Activated CD8-positive, alpha-beta memory T cell treated with anti-CD3 and anti-CD28 coated beads, Interleukin-2, amount 50 U/mL, for 1 hour (primary cell): ENCODE measurements around the gene TRIM54.
"Not testable (repeated sequence)": the region's sequence is repeated elsewhere in the genome, so short reads cannot be mapped to it uniquely, and the experiment has no call there.

Experiments used
- DNase-seq: peaks from one replicate; pipeline ENCODE4 v3.0.0-alpha.2; 2020; ENCODE audit errors: extremely low read depth

The TRIM54 gene

GRCh38 chr2:27258051-27258450, 24.2 kb upstream of the TRIM54 start:
- DNase-seq, result no peak

- no peak for DNase-seq
Observed at GRCh38 chr2:27261241-27261925, 20.8 kb upstream of the TRIM54 start.

- DNase-seq, result no peak
Observed at GRCh38 chr2:27261926-27262298, 20.3 kb upstream of the TRIM54 start.

DNA sequence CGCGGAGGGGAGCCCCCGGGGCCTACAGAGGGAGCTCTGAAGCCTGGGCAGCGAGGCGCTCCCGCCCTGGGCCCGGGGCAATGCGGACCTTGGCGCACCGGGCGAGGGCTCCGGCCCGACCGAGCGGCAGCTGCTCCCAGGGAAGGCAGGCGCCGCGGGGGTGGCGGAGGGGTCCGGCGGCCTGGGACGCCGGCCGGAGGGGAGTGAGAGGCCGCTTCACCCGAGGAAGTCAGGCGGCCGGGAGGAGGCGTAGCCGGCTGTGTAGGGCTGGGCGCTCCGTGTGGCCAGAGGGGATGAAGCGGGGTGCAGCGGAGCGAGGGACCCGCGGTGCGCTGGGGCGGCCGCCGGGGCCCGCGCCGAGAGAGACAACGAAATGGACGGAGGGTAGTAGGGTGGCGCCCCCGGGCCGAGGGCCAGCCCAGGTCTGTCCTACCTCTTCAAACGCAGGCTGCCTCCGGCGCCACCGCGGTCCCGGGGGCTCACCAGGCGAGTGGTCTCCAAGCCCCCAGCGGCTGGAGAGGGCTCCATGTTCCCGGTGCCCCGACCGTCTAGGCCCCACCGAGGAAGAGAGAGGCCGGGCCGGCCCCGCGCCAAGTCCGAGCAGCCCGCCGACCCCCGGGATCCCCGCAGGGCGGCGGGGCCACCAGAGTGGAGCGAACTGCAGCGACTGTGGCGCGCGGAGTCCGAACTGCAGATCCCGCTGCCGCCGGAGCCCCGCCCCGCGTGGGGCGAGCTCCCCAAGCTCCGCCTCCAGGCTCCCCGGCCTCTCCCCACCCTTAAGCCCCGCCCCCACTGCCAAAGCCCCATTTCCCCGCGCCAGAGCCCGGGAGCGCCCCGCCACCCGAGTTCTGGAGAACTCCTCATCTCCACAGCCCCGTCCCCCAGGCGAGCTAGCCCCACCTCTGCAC, 19.6 kb upstream of the TRIM54 start, which contains the start of gene SLC30A3:
TSS of gene SLC30A3 (minus strand) at position 669 of the 908 bp plus-strand sequence. CDS start at position 528, 141 bp downstream.
- peak; percentile 40 for DNase-seq

DNA sequence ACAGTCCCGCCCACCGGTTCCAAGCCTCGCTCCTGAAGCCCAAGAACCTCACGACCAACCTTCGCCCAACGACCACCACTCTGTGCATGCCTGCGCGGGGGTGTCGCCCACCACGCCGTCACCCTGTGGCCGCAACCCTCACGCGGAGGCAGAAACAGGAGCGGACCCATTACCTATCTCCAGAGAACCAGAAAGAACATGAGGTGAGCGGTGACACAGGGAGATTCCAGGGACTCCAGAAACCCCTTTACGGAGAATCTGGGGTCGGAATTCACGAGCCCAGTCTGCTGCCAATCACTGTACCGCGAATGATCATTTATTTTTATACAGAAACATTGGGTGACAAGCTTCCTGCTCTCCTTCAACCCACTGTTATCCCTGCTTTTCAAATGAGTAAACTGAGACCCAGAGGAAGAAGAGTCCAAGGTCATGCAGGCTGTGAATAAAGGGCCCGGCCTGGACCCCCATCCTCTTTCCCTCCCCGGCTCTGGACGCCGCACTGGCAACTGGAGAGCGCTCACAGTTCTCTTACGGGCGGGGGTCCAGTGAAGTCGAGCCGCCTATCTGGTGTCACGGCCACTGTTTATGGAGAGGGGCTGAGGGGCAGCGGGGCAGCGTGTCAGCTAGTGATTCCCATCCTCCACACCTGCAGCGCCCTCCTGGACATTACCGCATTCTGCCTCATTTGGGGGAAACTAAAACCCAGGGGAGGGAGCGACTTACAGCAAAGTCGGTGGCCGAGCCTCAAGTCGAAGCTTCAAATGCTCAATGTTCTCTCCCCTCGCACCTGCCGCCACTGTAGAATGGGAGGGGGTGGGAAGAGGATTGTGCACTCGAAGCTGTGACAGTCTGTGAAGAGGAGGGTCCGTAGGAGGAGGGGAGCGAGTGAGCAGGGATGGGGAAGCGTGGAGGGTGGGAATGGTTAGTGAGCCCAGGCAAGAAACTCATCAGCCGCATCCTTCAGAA, 18.7 kb upstream of the TRIM54 start:
- no peak for DNase-seq

GRCh38 chr2:27264253-27264752, 17.9 kb upstream of the TRIM54 start:
- DNase-seq, result no peak

DNA sequence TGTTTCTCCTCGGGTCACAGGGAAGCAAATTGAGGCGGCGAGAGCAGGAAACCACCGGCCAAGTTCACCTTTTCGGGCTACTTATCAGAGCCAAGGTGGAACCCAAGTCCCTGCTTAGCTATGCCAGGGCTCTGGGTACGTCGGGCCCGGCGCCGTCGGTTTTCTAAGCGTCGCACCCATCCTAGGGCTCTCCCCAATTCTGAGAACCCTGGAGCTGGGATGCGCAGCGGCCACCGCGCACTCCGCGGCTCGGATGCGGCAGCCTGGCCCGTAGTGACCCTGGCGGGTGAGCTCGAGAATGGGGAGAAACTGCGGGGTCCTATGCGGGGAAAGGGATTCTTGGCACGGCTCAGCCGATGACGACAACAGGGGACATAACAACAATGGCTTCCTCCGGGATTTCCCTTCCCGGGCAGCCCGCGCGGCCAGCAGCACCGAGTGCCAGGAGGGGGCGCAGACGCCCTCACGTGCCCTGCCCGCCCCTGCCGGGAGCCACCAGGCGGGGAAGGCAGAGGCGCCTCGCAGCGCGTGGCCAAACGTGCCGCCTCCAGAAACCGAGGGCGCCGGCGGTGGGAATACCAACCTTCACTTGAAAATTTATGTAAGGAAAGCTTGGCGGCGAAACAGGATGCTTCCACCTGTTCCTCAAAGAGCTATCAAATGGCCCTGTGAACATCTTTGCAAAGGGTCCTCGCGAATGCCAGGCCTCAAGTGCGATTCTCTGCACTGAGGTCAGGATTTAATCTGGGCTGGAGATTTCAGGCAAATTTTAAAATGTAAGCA, 17.3 kb upstream of the TRIM54 start:
- DNase-seq, result peak; percentile 21

GRCh38 chr2:27265536-27265870, 16.7 kb upstream of the TRIM54 start:
- DNase-seq, result no peak

DNA sequence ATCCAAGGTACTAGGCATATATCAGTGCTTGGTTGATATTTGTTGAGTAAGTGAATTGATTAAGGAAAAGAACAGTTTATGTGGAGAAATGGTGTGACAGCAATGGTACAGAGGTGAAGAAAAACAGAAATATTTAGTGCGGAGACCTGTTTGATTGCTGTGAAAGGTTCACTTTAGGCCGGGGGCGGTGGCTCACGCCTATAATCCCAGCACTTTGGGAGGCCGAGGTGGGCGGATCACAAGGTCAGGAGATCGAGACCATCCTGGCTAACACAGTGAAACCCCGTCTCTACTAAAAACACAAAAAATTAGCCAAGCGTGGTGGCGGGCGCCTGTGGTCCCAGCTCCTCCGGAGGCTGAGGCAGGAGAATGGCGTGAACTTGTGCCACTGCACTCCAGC, 13.9 kb upstream of the TRIM54 start:
- not testable (repeated sequence) for DNase-seq

GRCh38 chr2:27270131-27270530, 12.1 kb upstream of the TRIM54 start:
- no peak for DNase-seq

GRCh38 chr2:27270670-27271069, 11.6 kb upstream of the TRIM54 start:
- no peak for DNase-seq

- no peak for DNase-seq
Observed at GRCh38 chr2:27271631-27272340, 10.4 kb upstream of the TRIM54 start.

DNA sequence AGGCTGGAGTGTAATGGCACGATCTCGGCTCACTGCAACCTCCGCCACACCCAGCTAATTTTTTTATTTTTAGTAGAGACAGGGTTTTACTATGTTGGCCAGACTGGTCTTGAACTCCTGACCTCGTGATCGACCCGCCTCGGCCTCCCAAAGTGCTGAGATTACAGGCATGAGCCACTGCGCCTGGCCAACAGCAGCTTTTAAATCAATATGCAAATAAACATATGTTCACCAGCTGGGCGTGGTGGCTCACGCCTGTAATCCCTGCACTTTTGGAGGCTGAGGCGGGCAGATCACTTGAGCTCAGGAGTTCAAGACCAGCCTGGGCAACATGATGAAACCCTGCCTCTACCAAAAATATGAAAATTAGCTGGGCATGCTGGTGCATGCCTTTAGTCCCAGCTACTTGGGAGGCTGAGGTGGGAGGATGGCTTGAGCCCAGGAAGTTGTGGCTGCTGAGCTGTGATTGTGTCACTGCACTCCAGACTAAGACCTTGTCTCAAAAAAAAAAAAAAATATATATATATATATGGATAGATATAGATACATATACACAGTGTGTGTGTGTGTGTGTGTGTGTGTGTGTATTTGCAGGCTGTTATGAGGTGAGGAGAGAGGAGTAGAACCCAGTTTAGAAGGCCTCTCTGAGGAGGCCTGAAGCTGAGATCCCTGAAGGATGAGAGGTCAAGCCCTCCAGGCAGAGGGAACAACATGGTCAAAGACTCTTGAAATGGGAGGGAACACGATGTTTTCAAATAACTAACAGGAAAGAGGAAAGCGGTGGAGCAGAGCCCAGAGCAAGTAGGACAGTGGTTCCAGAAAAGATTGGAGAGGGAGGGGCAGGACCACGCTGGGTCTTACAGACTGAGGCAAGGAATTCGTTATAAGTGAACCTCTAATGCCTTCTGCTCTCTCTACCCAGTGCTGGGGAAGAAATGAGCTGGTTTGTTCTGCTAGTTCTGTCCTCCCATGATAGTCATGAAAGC, 9.4 kb upstream of the TRIM54 start:
- not testable (repeated sequence) for DNase-seq

DNA sequence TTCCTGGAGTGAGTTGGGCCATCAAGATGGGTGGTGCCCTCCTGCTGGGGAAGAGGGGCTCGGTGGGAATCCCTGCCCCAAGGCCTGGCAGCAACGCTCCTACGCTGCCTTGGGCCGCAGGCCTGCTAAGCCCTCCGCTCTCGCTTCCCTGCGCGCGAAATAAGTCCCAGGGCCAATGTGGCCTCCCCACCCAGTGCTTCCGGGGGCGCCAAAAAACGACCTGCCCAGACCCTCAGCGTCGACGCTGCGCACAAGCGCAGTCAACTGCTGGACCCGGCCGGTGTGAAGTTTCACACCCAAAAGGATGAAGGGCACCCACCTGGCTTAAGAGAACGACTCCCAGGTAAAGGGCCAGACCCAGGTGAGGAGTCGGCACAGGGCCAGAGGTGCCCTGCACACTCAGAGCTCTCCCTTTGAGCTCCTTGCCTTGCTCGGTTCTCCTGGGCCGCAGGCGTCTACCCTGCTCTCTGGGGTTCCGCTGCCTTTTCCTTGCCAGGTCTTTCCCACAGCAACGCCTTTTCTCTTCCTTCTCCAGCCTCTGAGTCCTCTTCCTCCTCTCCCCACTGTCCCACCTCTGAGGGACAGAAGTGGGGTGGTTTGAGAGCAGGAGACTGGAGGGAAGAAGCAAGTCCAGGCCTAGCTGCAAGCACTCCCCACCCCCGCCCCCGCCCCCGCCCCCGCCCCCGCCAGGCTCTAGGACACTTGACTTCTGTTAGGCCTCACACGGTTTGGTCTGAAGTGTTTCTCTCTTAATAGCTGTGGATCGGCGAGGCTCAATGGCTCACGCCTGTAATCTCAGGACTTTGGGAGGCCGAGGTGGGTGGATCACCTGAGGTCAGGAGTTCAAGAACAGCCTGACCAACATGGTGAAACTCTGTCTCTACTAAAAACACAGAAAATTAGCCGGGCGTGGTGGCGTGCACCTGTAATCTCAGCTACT, 6.7 kb upstream of the TRIM54 start, which contains the start of gene DNAJC5G:
TSS of gene DNAJC5G (plus strand) at position 223 of the 940 bp plus-strand sequence. CDS start 1,296 bp downstream, outside the sequence.
- DNase-seq, result no peak

GRCh38 chr2:27278010-27278409, 4.2 kb upstream of the TRIM54 start:
- DNase-seq, result no peak

- DNase-seq, result no peak
Observed at GRCh38 chr2:27280826-27281225, 1.4 kb upstream of the TRIM54 start.

DNA sequence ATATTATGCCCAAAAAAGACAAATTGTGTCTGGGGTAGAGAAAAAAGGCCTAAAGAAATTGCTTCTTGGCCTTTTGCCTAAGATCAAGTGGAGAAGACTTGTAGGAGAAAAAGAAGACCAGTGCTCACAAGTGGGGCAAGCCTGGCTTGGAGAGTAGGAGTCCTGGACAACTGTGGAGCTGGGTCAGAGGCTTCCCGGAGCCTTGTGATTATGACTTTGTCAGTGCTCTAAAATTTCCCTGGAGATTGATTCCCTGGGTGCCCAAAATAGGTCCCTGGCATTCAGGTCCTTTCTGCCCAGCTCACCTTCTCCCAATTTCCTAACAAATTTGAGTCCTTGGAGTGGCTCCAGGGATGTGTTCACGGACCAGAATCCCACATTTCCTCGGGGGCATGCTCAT, 787 bp upstream of the TRIM54 start:
- no peak for DNase-seq

GRCh38 chr2:27282892-27283291, 663 bp downstream of the TRIM54 start:
- no peak for DNase-seq
